Bronchial epithelial cell (primary cell): ENCODE measurements around the gene WT1. TPM values are rescaled to one million over a fixed set of nuclear protein-coding genes. Genes with fewer than 3 reads are reported as not detected.

Source experiments
- DNase-seq: peaks from one replicate; pipeline ENCODE4 v3.0.0-alpha.2; 2010; ENCODE audit warnings: low read depth
- FAIRE-seq: peaks from 2 replicates; lab custom pipeline; 2011; peaks lifted over from hg19 to GRCh38; lab: Jason Lieb, UNC
- H3K27me3 ChIP-seq: 2 replicates; pipeline ENCODE4 v1.5.1; 2011; ENCODE audit warnings: low read length; ENCODE audit not compliant: control insufficient read depth, insufficient read depth
- H3K36me3 ChIP-seq: 2 replicates; pipeline ENCODE4 v1.5.1; 2011; ENCODE audit warnings: low read length; ENCODE audit not compliant: control insufficient read depth, insufficient read depth
- H3K4me3 ChIP-seq: 2 replicates; pipeline ENCODE4 v1.5.1; 2011; ENCODE audit warnings: mild to moderate bottlenecking, low read depth, low read length, control low read depth
- total RNA-seq: library from RNA; depleted of rRNA; stranded (reverse); fragments of >200 nt; gene quantifications from 2 replicates; pipeline ENCODE4 v1.2.1, GENCODE V29; 2014
- TF ChIP-seq, protein P1 (sequence below): IDR thresholded peaks from 2 replicates; pipeline ENCODE4 v1.5.1; 2011; ENCODE audit warnings: mild to moderate bottlenecking, moderate library complexity, low read length, control low read depth, inconsistent platforms; ENCODE audit not compliant: insufficient read depth, severe bottlenecking

The WT1 gene
- total RNA-seq, 1 donor from 2014 or later: not detected

GRCh38 chr11:32358729-32359128, 76.6 kb downstream of the WT1 start:
- Histone ChIP-seq H3K36me3 (no peaks in the 10 kb centered on the region), H3K27me3 (no peaks in the 10 kb centered on the region), H3K4me3 (no peak overlapping the region)
- TF ChIP-seq, protein P1, sequence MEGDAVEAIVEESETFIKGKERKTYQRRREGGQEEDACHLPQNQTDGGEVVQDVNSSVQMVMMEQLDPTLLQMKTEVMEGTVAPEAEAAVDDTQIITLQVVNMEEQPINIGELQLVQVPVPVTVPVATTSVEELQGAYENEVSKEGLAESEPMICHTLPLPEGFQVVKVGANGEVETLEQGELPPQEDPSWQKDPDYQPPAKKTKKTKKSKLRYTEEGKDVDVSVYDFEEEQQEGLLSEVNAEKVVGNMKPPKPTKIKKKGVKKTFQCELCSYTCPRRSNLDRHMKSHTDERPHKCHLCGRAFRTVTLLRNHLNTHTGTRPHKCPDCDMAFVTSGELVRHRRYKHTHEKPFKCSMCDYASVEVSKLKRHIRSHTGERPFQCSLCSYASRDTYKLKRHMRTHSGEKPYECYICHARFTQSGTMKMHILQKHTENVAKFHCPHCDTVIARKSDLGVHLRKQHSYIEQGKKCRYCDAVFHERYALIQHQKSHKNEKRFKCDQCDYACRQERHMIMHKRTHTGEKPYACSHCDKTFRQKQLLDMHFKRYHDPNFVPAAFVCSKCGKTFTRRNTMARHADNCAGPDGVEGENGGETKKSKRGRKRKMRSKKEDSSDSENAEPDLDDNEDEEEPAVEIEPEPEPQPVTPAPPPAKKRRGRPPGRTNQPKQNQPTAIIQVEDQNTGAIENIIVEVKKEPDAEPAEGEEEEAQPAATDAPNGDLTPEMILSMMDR: no peak
- FAIRE-seq (no peak), DNase-seq (no peak)

DNA sequence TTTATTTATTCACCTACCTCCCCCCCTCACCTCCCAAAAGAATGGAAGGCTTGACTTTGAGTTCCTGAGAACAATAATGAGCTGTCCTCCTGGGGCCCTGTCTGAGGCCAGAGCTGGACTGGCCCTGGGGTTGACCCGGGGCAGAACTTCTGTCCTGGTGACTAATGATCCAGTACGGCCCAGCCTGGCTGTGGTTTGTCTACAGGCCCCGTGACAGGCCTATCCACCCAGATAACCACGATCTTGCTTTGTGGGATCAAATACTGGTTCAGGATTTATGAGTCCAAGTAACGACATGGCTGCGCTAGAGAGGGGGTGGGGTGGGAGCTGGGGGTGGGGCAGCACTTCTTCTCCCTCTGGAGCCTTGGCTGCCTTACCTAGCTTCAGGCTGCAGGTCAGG, 81.5 kb downstream of the WT1 start:
- no peaks in the 10 kb centered on the region for H3K36me3 ChIP-seq
- TF ChIP-seq, protein P1: no peak
- FAIRE-seq (no peak), DNase-seq (no peak)
- H3K4me3 ChIP-seq: no peak overlapping the region
- no peaks in the 10 kb centered on the region for H3K27me3 ChIP-seq

- no peak overlapping the region for H3K4me3 ChIP-seq
- FAIRE-seq: no peak
- TF ChIP-seq, protein P1: no peak
- no peaks in the 10 kb centered on the region for H3K27me3 ChIP-seq
- no peaks in the 10 kb centered on the region for H3K36me3 ChIP-seq
- no peak for DNase-seq
Measured at GRCh38 chr11:32348502-32348901, 86.8 kb downstream of the WT1 start.

GRCh38 chr11:32344946-32345345, 90.4 kb downstream of the WT1 start:
- no peak for DNase-seq
- no peak for FAIRE-seq
- no peak overlapping the region for H3K4me3 ChIP-seq
- TF ChIP-seq, protein P1: no peak
- no peaks in the 10 kb centered on the region for H3K27me3 ChIP-seq
- H3K36me3 ChIP-seq: no peaks in the 10 kb centered on the region

- TF ChIP-seq, protein P1: no peak
- FAIRE-seq (no peak), DNase-seq (peak; percentile 13)
- H3K27me3 ChIP-seq: no peaks in the 10 kb centered on the region
- no peak overlapping the region for H3K4me3 ChIP-seq
- H3K36me3 ChIP-seq: no peaks in the 10 kb centered on the region
Measured at GRCh38 chr11:32343325-32344008, 91.9 kb downstream of the WT1 start.
